HG03196 (cell line): ENCODE results near the gene CLSTN2.

ENCODE experiments used
- ATAC-seq: cut with Tn5 transposase; IDR thresholded peaks from one replicate; pipeline ENCODE4 v1.9.1; 2021; ENCODE audit not compliant: unreplicated experiment

CLSTN2 gene

DNA sequence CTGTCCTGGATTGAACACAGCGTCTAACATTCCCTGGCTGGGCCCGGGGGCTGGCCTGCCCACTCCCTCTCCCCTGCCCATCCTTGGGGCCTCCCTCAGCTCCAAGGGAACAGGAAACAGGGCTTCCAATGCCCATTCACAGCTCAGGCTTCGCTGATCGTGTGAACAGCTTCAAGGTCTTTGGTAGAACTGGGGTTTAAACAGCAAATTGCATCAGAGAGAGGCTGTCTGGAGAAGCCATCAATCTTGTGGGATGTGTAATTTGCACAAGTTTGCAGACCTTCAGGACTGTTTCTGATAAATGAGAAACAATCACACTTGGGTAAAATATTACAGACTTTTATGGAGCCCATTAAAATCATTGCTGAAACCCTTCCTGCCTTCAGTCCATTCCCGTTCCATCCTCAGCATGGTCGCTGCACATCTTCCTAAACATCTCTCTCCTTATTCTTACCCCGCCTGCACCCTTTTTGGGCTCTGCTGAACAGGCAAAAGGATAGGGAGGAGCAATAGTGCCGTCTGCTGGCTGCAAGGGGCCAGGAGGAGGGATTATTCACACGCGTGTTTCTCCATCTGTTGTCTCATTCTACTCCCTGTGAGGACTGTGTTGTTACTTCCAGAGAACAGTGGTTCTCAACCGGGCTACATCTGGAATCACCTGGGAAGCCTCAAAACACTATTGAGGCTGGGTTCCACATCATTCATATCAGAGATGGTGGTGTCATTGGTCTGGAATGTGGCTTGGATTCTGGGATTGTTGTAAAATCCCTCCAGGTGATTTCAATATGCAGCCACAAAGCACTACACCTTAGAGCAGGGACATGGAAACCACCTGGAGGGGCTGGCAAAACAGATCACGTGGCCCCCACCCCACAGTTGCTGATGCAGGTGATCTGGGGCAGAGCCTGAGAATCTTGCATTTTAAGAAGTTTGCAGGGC, 116.3 kb downstream of the CLSTN2 start:
- no peak for ATAC-seq

DNA sequence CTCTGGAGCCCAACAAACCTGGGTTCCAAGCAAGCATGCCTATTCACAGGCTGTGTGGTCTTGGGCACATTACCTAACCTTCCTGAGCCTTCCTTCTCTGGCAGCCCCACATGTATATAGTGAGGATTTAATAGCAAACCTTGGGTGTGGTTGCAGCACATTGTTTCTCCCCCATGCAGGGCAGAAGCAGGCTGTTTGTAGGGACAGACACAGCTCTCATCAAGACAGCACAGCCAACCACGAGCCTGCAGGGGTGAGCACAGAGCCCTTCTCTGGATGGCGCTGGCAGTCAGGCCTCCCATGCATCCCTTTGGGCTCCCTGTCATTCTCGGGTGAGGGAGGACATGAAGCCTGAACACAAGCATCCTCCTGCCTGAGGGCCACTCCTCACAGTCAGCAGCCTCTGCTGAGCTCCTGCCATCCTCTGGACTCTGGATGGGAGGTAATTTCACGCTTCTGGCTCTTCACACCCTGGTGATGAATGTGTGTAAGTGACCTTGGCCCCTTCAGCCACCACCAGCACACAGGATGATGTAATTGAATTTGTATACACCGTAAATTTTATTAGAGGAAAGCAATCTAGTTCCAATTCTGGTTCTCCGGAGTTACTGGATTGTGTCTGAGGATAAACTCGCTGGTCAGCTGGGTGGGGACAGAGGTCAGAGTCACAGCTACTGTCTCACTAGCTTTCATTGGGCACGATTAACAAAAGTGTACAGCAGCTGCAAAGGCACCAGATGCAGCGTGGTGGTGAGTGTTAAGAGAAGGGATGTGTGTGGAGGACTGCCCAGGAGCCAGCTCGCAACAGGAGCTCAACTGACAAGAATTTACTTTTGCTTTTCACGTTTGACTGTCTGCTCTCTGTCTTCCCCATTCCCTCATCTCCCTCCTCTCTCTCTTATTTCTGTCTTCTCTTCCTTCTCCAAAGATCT, 118.1 kb downstream of the CLSTN2 start:
- ATAC-seq = no peak

DNA sequence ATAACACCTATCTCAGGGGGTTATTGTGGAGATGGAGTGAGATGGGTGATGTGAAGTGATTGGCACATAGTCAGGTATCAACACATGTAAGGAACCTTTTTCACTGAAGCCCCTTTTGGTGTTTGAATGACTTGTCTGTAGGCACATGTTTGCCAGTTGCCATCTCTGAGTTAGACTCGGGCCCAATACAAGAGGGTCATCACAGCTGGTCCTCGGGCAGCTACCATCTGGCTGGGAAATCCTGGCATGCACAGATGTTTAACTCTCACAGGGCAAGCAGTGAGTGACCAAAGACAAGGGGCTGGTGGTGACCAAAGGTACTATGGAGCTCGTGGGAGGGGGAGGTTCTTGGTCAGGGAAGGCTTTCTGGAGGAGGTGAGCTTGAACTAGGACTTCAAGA, 118.8 kb downstream of the CLSTN2 start:
- no peak for ATAC-seq

DNA sequence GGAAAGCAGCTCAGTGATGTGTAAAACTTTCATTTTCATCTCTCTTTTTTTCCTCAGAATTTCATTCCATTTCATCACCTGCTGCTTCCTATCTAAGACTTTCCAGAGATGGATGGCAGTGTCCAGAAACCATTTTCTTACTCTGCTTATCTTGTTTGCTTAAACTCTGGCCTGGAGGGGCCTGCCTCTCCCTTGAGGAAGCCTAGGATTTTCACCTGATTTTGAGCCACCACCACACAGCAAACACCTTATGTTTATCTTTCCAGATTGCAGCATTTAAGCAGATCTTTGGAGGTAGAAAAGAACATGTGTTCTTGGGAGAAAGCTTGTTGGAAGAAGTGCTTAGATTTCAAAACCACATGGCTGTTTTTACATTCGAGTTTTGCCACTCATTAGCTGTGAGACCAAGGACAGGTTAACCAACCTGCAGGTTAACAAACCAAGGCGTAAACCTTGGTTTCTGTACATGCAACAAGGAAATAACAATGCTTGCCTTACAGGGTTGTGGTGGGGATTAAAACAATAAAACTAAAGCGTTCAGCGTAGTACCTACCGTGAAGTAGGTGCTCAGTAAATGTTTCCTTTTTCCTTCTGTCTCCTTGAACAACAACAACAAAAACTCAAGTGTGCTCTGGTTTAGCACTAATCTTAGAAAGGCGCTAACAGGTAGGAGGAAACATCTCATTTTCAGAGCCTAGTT, 120.3 kb downstream of the CLSTN2 start:
- ATAC-seq = no peak

DNA sequence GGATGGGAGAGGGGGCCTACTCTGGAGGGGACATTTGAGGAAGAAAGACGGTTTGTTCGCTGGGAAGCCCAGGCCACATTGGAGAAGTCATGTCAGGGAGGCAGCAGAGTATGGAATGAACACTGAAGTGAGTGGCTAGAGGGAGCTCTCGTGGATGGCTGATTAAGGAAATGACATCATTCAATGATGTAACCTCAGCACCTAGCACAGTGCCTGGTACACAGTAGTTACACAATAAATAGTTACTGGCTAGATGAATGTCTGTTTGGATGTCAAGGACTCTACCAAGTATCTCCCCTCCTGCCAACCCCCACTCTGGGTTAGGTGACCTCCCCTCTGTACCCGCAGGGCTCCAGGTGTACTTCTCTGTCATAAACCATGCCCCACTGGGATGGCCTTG, 121.1 kb downstream of the CLSTN2 start:
- no peak for ATAC-seq

DNA sequence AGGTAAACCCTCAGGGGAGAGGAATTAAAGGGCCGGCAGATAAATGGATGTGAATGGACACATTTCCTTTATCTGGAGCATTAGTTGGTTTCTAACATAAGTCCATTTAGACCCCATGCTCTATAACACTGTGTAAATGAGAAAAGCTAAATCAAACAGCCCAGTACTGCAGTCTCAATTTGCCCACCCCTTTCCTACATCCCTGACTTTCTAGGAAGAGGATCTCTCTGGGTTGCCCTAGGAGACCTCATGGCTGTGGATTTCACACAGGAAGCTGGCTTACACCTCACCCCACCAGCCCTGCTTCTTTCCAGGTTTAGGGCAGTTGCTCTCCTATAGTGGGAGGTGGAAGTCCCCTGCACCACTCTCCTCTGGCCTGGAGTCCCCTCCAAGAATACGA, 126.2 kb downstream of the CLSTN2 start:
- no peak for ATAC-seq

DNA sequence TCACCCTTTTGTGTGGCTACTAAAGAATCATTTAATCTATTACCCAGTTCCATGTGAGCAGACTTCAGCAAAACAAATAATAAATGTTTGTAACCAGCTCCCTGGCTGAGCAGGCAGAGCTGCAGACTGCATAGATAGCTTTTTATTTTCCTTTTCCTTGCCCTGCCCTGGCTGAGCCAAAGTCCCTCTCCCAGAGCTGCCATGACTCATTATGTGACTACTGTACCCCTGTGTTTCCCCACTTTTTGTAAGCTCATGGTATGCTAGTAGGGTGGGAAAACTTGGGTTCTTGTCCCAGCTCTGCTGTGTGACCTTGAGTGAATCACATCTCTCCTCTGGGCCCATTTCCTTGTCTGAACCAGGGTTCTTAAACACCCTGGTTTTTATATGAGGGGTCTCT, 127.5 kb downstream of the CLSTN2 start:
- no peak for ATAC-seq

DNA sequence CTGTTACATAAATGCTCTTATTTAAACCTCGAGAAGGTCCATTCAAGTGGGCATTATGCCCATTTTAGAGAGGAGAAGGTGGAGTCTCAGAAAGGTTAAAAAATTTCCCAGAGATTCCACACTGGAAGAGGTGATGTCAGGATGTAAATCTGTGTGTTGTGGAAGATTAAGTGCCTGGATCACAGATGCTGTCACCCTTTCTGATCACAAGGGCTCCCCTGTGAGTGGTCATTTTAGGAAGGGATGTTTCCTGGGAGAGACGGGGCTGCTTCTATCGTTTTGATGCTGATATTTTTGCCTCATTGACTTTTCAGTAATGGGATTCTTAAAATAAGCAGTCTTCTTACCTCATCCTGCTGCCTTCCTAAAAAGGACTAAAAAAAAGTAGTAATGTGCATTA, 132.5 kb downstream of the CLSTN2 start:
- ATAC-seq = no peak

DNA sequence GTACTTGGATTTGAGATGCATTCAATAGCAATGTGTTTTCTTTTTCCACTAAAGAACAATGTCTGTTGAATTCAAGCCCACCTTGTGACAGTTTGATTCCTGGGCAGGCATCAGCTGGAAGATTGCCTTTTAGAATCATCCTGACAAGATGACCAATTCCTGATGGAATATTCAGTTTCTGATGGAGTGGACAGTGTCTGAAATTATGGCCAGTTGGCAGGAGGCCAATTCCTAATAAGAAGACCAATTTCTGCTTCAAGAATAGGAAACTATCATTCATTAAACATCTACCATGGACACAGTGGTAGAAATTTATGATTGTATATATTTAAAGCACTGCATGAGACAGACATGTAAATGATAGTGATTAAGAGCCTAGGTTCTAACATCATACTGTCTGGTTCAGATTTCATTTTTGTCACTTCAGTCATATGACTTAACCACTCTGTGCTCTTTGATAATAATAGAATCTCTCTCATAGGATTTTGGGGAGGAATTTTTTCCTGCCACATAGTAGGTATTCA, 133.6 kb downstream of the CLSTN2 start:
- ATAC-seq = no peak

DNA sequence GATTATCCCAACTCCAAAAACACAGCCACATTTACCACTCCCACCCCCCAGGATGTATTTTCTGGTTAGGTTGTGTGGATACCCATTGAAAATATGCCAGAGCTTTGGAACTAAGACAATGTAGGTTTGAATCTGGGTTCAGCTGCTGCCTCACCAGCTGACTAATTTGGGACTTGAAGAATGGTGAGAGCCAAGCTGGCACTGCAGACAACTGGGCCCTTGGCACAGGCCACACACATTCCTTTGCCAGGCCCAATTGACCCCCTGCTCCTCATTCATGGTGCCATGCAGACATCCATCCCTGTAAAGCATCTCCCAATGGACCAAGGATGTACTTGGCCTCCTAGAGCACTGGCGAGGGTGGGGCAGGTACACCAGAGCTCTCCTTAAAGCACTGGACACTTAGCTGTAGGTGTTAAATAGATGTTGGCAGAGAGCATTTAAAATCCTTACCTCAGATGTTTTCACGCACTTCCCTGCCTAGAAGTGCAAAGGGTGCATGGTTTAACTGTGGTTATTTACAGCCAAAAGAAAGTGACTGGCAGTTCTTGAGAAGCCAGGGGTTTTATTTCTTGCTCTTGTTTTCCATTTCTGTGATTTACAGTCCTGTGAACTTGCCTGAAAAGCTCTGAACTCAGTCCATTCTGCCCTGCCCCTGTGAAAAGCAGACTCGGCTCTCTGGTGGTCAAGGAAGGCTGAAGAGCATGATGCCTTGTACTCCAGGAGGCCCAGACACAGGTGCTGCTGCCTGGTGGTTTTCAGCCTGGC, 138.5 kb downstream of the CLSTN2 start:
- ATAC-seq = no peak

DNA sequence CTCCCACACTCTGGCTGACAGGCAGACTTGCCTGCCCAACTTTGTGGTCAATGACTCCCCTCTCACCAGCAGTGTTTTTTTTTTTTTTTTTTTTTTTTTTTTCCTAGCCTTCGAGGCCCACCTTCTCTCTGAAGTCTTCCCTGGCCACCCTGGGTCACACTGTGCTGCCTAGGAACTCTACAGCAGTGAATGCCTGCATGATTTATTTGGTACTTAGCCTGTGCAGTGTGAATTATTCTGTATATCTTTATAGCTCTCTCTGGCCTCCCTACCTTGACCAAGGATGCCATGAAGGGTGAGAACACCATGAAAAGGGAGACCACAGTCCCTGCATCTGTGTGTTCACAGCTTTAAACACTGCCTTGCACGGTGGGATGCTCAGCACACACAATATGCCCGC, 141.6 kb downstream of the CLSTN2 start:
- no peak for ATAC-seq

DNA sequence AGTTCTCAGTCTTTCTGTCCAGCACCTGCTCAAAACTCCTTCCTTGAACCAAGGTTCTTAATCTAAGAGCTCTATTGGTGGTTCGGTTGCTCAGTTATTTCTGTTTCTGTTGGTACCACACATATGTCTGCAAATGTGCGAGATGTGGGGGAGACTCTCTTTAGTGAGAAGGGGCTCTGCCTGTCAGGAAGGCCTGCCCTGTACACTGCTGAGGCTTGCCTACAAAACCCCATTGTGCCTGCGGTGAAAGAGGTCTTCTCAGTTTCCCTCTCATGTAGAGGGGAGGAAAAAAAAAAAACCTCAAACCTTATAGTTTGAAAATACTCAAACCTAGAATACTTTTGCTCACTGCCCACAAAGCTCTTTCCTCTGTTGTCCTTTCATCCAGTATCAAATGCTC, 142.4 kb downstream of the CLSTN2 start:
- no peak for ATAC-seq

DNA sequence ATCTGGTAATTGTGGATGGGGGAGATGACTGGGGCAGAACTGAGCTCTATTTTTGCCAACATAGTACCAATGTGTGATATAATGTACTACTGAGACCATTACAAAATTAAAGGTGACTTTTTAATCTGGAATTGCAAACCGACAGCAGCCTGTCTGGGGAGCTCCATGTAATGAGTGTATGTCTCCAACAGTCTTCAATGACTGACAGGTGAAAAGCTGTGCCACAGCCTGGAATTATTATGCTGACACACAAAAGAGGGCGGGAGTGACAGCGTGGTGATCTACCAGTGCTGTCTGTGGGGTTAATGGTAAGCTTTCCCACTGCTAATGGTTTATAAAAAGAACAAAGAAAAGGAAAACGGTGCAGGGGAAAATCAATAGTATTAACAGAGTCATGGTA, 143.4 kb downstream of the CLSTN2 start:
- ATAC-seq = no peak

DNA sequence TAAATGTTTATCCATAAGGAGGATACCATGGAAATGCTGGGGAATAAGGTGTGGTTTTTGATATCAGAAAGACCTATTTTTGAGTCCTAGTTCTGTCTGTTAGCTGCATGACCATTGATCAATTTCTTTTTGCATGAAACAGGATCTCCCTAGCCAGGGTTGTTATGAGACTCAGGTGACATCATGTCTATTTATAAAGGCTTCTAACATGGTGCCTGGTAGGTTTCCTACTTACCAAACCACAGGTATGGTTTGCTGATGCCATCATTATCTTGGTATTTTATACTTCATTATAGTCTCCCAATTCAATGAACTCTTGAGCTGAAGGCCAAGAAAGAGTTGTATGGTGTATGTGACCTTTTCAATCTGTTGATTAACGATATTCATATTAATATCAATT, 144.0 kb downstream of the CLSTN2 start:
- no peak for ATAC-seq

DNA sequence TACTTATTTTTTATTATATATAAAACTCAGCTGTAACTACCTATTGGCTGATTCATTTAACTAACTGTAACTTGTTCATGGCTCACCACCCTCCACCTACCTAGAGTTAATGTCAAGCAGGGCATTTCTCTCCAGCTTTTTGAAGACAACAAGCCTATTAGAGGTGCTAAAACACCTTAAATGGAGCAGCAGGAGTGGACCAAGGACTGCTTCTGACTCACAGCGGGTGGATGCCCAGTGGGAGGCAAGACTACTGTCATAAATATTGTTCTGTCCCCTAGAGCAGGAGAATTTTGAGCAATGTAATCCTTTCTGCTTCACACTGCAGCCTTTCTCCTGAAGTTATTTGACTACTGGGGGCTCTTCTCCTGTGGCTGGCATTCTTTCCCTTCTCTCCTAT, 146.9 kb downstream of the CLSTN2 start:
- no peak for ATAC-seq

DNA sequence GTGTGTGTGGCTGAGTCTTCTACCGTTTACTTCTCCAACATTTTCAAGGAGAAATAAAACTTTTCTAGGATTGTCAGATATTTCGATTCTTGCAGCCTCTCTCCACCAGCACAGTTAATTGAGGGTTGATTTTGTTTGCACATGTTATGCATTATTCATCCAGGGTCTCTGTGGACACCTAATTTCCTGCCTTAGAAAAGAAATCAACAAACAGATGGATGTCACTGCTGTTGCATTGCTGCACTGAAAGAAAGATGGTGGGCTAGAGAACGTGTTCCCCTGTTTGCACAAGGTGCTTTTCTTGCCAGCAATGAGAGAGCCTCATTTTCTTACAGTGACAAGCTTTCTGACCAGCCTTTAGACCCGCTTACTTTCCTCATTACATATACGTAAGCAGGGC, 150.0 kb downstream of the CLSTN2 start:
- ATAC-seq = no peak

DNA sequence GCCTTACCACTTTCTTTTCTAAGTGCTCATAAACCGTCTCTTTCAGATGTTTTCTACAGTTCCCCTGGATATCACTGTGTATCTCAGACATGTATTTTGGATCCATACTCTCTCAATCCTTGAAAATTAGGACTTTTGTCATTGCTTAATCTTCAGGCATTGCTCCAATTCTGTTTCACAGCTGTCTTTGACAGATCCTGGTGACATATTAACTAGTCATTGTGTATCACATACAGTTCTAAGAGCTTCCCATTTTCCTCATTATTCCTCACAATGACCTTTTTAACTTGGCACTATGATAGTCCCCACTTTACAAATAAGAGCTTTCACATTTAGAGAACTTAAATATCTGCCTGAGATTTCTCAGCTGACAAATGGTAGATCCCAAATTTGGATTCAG, 151.7 kb downstream of the CLSTN2 start:
- ATAC-seq = no peak

DNA sequence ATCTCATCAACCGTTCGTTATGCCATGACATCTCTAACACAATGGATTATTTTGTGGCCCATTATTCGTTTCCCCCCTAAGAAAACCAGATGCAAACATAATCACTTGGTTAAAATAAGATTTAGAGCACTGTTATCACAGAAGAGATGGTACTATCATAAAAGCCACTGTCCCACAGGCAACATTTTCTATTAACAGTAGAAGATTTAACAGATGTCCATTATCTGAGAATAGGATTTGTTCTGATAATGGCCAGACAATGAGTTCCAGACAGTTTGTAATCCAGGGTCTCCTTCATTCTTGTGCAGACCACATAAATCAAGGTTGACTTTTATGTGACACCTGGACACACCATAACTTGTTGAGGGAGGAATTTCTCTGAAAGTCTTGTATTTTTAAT, 153.1 kb downstream of the CLSTN2 start:
- ATAC-seq = no peak

DNA sequence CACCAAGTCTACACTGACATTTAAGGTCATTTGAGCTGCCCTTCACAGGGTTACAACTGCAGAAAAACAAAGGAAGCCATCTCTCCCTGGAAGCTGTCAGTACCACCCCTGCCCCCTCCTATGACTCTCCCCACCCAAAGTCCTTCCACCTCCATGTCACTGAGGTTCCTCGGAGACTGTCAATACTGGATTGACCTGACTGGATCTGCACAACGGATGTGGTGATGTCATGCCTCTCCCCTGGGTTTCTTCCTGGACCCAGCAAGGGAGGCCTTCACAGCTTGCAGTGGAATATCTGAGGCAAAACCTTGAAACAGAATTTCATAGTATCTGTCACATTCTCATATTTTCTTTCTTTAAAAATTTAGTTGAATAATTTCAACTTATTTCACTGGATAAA, 153.5 kb downstream of the CLSTN2 start:
- ATAC-seq = no peak

DNA sequence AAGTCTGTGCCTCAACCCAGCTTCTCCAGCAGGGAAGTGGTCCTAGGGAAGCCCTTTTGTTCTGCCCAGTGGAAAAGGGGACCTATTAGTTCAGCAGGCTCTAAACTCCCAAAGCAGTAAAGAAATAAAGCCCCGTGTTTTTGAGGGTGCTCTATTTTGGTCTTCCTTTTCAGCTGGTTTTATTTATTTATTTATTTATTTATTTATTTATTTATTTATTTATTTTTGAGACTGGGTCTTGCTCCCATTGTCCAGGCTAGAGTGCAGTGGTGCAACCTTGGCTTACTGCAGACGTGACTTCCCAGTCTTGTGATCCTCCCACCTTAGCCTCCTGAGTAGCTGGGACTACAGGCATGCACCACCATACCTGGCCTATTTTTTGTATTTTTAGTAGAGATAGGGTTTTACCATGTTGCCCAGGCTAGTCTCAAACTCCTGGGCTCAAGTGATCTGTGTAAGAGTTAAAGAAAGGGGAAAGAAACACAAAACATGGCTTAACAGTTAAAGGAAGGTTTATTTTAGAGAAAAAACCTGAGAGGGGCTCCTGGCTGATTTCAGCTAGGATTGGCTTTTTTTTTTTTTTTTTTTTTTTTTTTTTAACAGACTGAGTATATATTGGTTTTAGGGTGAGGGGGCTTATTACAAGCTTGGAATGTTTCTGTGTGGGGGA, 154.6 kb downstream of the CLSTN2 start:
- ATAC-seq = no peak
